GM19467 (cell line): ENCODE measurements around the gene DHX30.

ENCODE experiments used
- ATAC-seq: cut with Tn5 transposase; IDR thresholded peaks from one replicate; pipeline ENCODE4 v1.9.1; 2021; ENCODE audit warnings: mild to moderate bottlenecking, moderate library complexity; ENCODE audit not compliant: unreplicated experiment

DHX30 gene

GRCh38 chr3:47850564-47851410 is 47.8 kb downstream of the DHX30 start:
- no peak for ATAC-seq

- ATAC-seq, result no peak
These were observed 49.1 kb downstream of the DHX30 start for GRCh38 chr3:47851888-47852603.

DNA sequence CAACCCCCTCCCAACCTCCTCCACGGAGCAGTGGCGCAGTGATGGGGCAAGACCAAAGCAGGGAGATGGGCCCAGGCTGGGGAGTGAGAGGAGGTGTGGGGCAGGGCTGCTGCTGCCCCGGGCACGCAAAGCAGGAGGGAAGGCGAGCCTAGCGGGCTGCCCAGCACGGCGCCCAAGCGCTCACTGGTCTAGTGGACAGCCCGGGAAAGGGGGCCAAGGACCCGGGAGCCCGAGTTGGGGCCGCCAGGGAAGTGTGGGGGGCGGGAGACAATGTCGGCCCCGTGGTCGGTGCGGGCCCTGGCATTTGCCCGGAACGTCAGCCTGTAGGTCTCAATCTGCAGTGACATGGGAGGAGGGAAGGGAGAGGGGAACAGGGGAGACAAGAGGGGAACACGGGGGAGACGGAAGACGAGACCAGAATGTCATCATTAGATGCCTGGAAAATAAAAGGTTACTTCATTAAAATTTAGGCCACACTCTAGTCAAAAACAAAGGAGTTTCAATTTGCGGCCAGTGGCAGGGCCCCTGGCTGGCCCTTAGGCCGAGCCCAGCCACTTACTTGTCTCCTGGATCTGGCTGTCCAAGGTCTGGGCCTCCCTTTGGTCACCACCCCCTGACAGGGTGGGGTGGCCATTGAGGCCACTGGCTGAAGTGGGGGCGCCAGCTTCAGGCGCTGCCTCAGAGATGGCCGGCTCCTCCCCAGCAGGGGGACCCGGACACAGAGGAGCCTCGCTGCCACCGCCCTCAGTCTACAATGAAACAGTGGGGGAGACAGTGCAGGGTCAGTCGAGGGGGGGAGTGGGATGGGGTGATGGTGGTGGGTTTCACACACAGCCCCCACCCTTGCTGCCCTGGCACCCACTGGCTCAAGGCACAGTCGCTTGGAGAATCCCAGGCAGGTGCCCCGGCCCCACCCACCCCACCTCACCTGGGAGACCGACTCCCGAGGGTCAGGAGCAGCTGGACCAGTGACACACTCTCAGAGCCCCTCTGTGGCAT is 50.0 kb downstream of the DHX30 start:
- ATAC-seq, result no peak

GRCh38 chr3:47854267-47854666 is 51.3 kb downstream of the DHX30 start:
- no peak for ATAC-seq

DNA sequence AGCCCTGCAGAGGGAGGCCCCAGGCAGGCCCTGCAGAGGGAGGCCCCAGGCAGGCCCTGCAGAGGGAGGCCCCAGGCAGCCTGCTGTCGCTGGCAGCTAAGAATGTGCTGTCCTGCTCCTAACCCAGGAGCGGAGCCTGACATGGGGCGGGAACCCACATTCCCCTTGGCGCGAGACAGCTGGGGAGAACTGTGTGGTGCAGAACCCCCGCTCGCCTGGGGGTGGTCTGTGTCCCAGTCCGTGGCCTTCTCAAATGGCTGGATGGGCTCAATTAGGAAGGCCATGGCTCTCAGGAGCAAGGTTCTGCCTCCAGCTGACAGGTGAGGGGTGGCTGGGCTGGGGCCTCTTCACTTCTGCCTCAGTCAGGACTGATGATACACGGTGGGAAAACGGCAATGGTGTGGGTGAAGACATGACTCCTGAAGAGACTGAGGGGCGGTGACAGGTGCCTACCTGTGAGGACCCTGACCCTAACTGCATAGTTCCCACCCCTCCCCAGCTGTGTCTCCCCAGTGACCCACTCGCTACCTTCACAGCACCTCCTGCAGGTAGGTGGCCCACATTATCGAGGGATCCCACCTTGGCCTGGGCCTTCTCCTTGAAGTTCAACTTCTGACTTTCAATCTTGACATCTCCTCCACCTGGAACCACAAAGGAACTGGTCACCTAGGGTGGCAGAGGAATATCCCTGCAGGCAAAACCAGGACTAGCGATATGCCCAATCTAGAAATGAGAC is 52.0 kb downstream of the DHX30 start:
- no peak for ATAC-seq

GRCh38 chr3:47855461-47856383 is 52.8 kb downstream of the DHX30 start:
- ATAC-seq, result no peak

- no peak for ATAC-seq
These were observed 53.7 kb downstream of the DHX30 start for GRCh38 chr3:47856669-47857068.

GRCh38 chr3:47857151-47857550 is 54.2 kb downstream of the DHX30 start:
- no peak for ATAC-seq

DNA sequence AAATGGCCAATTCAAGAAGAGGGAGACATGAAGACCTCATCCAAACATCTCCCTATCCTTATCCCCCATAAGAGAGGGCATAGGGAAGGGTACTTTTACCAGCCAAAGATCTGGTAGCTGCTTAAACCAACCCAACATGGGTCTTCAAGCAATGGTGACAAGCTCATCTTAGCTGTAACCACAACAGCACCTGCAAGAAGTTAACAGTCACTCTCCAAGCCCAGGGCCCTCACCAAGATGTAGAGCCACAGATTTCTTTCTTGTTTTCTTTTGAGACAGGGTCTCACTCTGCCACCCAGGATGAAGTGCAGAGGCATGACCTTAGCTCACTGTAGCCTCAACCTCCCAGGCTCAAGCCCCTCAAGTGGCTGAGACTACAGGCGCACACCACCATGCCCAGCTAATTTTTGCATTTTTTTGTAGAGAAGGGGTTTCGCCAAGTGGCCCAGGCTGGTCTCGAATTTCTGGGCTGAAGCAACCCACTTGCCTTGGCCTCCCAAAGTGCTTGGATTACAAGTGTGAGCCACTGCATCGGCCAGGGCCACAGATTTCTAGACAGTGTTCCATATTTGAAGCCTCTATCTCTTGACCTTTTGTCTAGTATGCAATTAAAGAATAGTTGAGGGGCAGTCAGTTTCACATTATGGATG is 57.1 kb downstream of the DHX30 start:
- no peak for ATAC-seq

- ATAC-seq, result no peak
These were observed 60.6 kb downstream of the DHX30 start for GRCh38 chr3:47863391-47864128.

DNA sequence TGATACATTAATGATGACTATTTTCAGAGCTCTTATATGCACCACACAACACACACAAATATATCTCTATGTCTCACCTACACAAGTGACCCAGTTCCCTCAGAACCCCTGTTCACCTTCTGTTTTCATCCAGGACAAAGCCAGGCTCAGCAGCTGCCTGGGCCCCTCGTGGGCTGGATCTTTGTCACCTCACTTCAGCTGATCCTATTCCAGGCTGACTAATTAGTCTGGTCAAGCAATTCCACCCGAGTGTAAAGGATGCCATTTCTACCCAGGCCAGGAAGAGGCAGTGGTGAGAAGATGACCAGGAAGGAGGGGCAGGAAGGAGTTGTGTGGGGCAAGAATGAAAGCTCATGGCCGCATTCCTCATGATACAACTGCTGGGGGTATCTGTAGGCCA is 62.3 kb downstream of the DHX30 start:
- no peak for ATAC-seq

DNA sequence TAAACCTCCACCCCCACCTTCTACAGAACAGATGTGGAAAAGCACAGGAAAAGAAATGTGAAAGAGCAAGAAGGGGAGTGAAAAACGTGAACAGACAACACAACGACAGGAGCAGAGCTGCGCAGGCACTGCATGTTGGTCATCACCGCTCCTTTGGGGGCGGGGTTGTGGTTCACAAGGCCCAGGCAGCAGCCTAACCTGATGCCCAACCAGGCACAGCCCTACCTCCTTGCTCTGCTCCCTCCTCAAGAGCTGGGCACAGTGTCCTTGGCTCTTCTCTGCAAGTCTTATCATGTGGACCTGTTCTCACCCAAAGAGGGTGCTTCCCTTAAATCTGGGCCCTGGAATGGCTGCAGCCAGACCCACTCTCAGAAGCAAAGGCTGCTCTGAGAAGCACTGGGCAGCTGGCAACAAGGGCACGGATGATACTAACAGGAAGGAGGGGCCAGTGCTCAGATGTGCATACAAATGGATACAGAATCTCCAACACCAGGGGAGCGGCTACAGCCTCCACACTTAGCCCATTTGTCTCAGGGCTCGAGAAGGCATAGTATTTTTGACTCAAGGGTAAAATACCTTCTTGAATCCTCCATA is 64.6 kb downstream of the DHX30 start:
- no peak for ATAC-seq

GRCh38 chr3:47868306-47868705 is 65.4 kb downstream of the DHX30 start:
- no peak for ATAC-seq

GRCh38 chr3:47870156-47870555 is 67.2 kb downstream of the DHX30 start:
- ATAC-seq, result no peak

GRCh38 chr3:47870702-47871260 is 67.8 kb downstream of the DHX30 start:
- no peak for ATAC-seq

DNA sequence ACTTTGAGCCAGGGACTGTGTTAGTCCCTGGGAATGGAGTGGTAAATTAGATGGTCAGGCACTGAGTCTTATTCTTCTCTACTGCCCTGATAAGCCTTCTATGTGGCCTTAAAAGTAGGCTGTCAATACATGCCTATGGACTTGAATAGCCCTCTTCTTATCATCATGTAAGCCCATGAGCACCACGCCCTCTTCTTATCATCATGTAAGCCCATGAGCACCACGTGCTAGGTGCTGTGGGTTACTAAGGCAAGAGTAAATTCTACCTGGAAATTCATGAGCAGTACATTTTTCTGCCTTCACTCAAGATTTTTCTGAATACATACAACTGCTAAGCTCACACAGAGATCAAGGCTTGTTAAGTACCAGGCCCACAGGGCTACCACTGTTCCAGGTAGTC is 68.5 kb downstream of the DHX30 start:
- no peak for ATAC-seq

DNA sequence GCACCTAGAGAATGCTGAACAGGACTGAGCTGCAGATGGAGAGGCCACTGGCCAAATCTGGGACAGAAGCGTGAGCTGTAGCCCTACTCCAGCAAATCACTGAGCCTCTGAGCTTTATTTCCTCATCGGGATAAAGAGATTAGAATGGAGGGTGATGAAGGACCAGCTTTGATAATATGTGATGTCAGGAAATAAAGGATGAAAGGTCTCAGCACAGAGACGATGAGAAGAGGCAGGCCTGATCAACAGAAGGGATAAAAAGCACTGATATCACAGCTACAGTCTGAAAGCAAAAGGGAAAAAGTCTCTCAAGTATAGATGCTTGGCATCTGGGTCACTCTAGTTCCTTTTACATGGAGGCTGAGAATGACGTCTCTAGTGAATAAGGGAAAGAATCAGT is 70.0 kb downstream of the DHX30 start:
- ATAC-seq, result no peak
